ENCODE data around the gene ERFE.

Gene ERFE

DNA sequence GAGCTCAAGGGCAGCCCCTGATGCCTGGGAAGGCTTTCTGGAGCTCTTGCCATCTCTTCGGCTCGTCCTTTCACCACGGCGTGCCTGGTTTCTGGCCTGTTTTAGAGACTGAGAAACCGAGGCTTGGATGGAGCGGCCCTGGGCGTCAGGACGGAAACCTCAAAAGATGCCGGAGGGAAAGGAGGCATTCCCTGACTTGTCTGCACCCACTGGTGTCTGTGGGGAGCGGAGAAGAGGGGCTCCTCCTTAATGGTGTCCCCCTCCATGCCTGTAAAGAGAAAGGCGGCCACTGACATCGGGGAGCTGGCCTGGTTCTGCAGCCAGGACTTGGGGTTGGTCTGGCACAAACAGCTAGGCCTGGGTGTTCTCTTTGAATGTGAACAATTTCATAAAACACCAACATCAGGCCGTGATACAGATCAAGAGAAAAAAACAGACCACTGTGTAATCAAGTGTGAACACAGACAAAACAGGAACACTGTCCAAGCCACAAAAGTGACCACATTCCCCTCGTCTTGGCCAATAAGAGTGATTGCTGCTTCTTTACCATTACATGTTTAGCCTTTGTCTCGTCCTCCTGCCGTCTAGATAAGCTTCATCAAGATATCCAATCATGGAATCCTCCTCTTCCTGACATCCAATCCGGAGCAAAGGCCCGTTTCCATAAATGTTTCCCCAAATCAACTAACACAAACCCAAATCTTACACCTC, 45.4 kb downstream of the ERFE start:
- peak overlapping the region; percentile 94 for H3K27ac ChIP-seq
- TF ChIP-seq, protein P1, sequence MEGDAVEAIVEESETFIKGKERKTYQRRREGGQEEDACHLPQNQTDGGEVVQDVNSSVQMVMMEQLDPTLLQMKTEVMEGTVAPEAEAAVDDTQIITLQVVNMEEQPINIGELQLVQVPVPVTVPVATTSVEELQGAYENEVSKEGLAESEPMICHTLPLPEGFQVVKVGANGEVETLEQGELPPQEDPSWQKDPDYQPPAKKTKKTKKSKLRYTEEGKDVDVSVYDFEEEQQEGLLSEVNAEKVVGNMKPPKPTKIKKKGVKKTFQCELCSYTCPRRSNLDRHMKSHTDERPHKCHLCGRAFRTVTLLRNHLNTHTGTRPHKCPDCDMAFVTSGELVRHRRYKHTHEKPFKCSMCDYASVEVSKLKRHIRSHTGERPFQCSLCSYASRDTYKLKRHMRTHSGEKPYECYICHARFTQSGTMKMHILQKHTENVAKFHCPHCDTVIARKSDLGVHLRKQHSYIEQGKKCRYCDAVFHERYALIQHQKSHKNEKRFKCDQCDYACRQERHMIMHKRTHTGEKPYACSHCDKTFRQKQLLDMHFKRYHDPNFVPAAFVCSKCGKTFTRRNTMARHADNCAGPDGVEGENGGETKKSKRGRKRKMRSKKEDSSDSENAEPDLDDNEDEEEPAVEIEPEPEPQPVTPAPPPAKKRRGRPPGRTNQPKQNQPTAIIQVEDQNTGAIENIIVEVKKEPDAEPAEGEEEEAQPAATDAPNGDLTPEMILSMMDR (conservative IDR thresholded peaks at IDR 0.05): no peak

DNA sequence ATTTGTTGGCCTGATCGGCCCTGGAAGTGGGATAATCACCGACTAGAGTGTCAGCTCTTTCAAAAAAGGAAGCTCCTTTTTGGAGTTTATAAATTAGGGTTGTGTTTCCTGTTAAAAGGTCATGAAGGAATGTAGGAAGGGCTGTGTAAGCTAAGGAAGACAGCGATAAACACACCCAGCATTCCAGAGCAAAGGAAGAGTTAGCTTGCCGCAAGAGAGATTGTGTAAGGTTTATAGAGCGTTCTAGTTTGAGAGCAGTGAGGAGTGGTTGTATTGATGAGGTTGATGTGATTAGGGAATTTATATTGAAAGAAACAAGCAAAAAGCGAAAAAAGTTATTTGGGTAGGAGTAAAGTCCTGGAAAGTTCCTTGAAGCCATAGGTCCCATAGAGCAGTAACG, 48.2 kb downstream of the ERFE start:
- no peak overlapping the region for H3K27ac ChIP-seq
- TF ChIP-seq, protein P1 (conservative IDR thresholded peaks at IDR 0.05): no peak

DNA sequence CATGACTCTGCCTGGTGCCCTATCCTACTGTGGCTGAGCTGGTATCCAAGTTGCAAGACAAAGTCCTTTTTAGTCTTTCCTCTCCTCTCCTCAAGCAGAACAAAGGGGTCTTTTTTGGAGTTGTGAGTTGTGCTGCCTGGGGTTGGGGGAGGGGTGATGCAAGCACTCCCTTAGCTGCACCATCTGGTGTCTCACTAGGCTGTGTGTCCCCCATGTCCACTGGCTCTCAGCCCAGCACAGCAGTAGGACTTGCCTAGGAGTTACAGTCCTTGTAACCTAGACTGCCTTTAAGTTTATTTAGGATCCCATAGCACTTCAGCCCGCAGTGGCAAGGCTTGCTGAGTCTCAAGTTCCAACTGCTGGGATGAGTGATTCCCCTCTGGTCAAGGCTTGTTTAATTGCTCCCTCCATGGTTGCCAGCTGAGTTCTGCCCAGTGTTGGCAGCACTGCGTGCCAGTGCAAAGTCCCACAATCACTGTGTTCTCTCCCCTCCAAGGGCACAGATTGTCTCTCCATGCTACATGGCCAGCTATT, 57.9 kb downstream of the ERFE start:
- TF ChIP-seq, protein P1 (conservative IDR thresholded peaks at IDR 0.05): no peak
- H3K27ac ChIP-seq: no peak overlapping the region
